Measurements from ENCODE around the gene SPDYE16.
"Not testable (repeated sequence)": the region's sequence is repeated elsewhere in the genome, so short reads cannot be mapped to it uniquely, and the experiment has no call there.

The SPDYE16 gene

DNA sequence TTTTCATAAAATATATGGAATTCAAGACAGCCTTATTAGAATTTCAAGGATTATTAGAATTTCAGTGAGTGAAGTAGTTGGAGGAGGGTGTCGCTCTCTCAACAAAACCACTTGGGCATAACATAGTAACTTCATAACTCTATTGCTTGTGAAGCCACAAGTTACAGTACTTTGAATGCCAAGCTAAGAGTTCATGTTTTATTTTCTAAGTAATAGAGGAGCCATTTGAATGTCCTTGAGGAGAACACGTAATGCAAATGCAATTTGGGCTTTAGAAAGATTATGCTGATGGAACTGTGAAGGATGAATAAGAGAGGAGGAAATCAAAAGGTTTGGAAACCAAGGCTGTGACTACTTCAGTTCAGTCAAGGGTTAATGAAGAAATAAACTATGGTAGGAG, 32.3 kb upstream of the SPDYE16 start:
- not testable (repeated sequence) for H3K27ac ChIP-seq (ENCODE audit: low read depth, low read length, severe bottlenecking); H3K4me1 ChIP-seq (ENCODE audit: control insufficient read depth, insufficient read depth, low read length, poor library complexity, severe bottlenecking); H3K4me3 ChIP-seq (ENCODE audit: extremely low read depth, insufficient read depth, low read length, poor library complexity, severe bottlenecking); H3K9me3 ChIP-seq (ENCODE audit: control insufficient read depth, low read length); H3K36me3 ChIP-seq (ENCODE audit: control insufficient read depth, insufficient read depth, low read length)
- no CpG with 5 or more reads among the region's 2 CpGs for WGBS, 2 experiments (ENCODE audit: insufficient coverage in 2 of 2)

DNA sequence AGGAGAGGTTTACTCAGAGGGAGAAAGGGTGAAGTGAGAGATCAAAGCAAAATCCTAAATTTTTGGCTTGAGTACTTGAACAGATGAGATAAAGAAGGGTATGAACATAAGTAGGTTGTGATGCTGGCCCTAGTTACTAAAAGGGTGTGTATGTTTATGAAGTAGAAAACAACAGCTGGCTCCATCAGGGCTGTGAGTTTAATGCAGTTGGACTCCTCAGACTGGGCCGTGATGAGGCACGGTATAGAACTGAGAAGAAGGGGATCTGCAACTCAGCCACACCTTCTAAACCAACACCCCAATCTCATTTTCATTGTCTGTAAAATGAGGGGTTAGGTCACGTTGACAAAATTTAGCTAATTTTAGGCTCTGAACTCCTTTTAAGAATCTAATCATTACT, 29.2 kb upstream of the SPDYE16 start:
- WGBS, 2 experiments (ENCODE audit: insufficient coverage in 2 of 2): no CpG with 5 or more reads among the region's 3 CpGs
- H3K4me1 ChIP-seq (ENCODE audit: control insufficient read depth, insufficient read depth, low read length, poor library complexity, severe bottlenecking): peaks cover 11% of the 10 kb centered on the region
- not testable (repeated sequence) for H3K4me3 ChIP-seq (ENCODE audit: extremely low read depth, insufficient read depth, low read length, poor library complexity, severe bottlenecking); H3K27ac ChIP-seq (ENCODE audit: low read depth, low read length, severe bottlenecking); H3K36me3 ChIP-seq (ENCODE audit: control insufficient read depth, insufficient read depth, low read length); H3K9me3 ChIP-seq (ENCODE audit: control insufficient read depth, low read length)

DNA sequence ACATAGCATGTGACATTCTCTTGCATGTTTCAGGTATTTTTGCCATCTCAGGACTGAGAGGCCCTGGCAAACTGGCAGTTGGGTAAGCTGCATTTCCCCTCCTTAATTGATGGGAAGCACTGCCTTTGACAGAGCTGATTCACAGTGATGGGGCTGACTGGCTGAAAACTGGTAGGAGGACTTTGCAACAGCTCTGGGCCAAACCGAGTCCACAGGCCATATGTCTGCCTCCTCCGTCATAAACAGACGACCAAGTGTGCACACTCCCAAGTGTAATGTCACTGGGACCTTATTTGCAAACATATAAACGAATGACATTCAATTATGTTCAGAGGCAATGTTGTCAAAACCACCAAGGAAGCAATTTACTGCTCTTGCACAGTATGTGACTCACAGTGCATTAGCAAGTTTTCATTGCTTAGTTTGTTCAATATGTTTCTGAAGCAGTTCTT, 27.3 kb upstream of the SPDYE16 start:
- peaks cover 11% of the 10 kb centered on the region for H3K36me3 ChIP-seq (ENCODE audit: control insufficient read depth, insufficient read depth, low read length)
- H3K4me3 ChIP-seq (ENCODE audit: extremely low read depth, insufficient read depth, low read length, poor library complexity, severe bottlenecking); H3K27ac ChIP-seq (ENCODE audit: low read depth, low read length, severe bottlenecking); H3K9me3 ChIP-seq (ENCODE audit: control insufficient read depth, low read length): not testable (repeated sequence)
- peaks cover 11% of the 10 kb centered on the region for H3K4me1 ChIP-seq (ENCODE audit: control insufficient read depth, insufficient read depth, low read length, poor library complexity, severe bottlenecking)
- WGBS, 2 experiments (ENCODE audit: insufficient coverage in 2 of 2): 87 to 96% methylated on average over 4 of the region's 4 CpGs

DNA sequence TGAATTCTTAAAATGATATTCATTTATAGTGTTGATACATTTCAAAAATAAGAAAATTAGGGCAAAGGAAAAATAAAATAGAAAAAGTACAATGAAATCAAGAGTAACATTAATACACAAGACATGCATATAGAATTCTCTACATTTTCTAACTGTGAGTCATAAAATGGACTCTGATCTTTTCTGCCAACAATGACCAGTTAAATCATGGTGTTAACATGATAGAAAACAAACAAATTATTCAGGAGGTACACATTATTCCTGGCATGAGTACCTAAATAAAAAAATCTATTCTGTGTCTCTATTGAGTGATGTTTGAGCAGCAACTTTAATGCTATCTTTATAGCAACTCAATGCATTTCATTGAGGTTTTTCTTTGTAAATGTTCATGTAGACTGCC, 25.6 kb upstream of the SPDYE16 start:
- Histone ChIP-seq H3K36me3 (ENCODE audit: control insufficient read depth, insufficient read depth, low read length) (peaks cover 11% of the 10 kb centered on the region), H3K4me1 (ENCODE audit: control insufficient read depth, insufficient read depth, low read length, poor library complexity, severe bottlenecking) (peaks cover 11% of the 10 kb centered on the region)
- H3K4me3 ChIP-seq (ENCODE audit: extremely low read depth, insufficient read depth, low read length, poor library complexity, severe bottlenecking); H3K9me3 ChIP-seq (ENCODE audit: control insufficient read depth, low read length); H3K27ac ChIP-seq (ENCODE audit: low read depth, low read length, severe bottlenecking): not testable (repeated sequence)

DNA sequence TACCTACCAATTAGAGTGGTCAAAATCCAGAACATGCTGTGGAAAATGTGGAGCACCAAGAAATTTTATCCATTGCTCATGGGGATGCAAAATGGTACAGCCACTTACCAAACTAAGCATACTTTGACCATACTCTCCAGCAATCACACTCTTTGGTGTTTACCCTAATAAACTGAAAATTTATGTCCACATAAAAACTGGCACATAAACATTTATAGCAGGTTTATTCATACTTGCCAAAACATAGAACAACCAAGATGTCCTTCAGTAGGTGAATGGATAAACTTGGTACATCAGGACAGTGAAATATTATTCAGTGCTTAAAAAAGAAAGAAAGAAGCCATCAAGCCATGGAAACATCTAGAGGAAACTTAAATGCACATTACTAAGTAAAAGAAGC, 24.7 kb upstream of the SPDYE16 start:
- Histone ChIP-seq H3K36me3 (ENCODE audit: control insufficient read depth, insufficient read depth, low read length) (peaks cover 11% of the 10 kb centered on the region), H3K4me1 (ENCODE audit: control insufficient read depth, insufficient read depth, low read length, poor library complexity, severe bottlenecking) (peaks cover 11% of the 10 kb centered on the region)
- H3K27ac ChIP-seq (ENCODE audit: low read depth, low read length, severe bottlenecking); H3K9me3 ChIP-seq (ENCODE audit: control insufficient read depth, low read length); H3K4me3 ChIP-seq (ENCODE audit: extremely low read depth, insufficient read depth, low read length, poor library complexity, severe bottlenecking): not testable (repeated sequence)

DNA sequence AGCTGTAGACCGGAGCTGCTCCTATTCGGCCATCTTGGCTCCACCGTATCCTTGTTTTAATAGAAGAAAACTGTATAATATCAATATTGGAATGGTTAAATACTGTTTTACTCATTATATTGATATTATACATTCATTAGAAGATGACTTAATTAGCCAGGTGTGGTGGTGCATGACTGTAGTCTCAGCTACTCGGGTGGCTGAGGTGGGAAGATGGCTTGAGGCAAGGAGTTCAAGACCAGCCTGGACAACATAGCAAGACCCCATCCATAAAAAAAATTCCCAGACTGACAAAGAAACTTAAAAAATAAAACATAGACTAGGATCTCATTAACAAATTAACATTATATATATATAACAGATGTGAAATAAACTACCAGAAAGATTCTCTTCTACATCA, 24.2 kb upstream of the SPDYE16 start:
- H3K4me1 ChIP-seq (ENCODE audit: control insufficient read depth, insufficient read depth, low read length, poor library complexity, severe bottlenecking): peaks cover 11% of the 10 kb centered on the region
- WGBS, 2 experiments (ENCODE audit: insufficient coverage in 2 of 2): 100% methylated on average over 1 of the region's 4 CpGs; no CpG with 5 or more reads in 1 of the 2 experiments
- H3K4me3 ChIP-seq (ENCODE audit: extremely low read depth, insufficient read depth, low read length, poor library complexity, severe bottlenecking); H3K27ac ChIP-seq (ENCODE audit: low read depth, low read length, severe bottlenecking); H3K9me3 ChIP-seq (ENCODE audit: control insufficient read depth, low read length): not testable (repeated sequence)
- peaks cover 11% of the 10 kb centered on the region for H3K36me3 ChIP-seq (ENCODE audit: control insufficient read depth, insufficient read depth, low read length)

DNA sequence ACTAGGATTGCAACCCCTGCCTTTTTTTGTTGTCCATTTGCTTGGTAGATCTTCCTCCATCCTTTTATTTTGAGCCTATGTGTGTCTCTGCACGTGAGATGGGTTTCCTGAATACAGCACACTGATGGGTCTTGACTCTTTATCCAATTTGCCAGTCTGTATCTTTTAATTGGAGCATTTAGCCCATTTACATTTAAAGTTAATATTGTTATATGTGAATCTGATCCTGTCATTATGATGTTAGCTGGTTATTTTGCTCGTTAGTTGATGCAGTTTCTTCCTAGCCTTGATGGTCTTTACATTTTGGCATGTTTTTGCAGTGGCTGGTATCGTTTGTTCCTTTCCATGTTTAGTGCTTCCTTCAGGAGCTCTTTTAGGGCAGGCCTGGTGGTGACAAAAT, 21.9 kb upstream of the SPDYE16 start:
- not testable (repeated sequence) for H3K4me1 ChIP-seq (ENCODE audit: control insufficient read depth, insufficient read depth, low read length, poor library complexity, severe bottlenecking); H3K36me3 ChIP-seq (ENCODE audit: control insufficient read depth, insufficient read depth, low read length); H3K4me3 ChIP-seq (ENCODE audit: extremely low read depth, insufficient read depth, low read length, poor library complexity, severe bottlenecking); H3K27ac ChIP-seq (ENCODE audit: low read depth, low read length, severe bottlenecking); H3K9me3 ChIP-seq (ENCODE audit: control insufficient read depth, low read length)
- WGBS, 2 experiments (ENCODE audit: insufficient coverage in 2 of 2): no CpG with 5 or more reads among the region's 3 CpGs

DNA sequence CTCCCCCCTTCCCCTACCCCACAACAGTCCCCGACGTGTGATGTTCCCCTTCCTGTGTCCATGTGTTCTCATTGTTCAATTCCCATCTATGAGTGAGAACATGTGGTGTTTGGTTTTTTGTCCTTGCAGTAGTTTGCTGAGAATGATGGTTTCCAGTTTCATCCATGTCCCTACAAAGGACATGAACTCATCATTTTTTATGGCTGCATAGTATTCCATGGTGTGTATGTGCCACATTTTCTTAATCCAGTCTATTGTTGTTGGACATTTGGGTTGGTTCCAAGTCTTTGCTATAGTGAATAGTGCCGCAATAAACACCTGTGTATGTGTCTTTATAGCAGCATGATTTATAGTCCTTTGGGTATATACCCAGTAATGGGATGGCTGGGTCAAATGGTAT, 18.2 kb upstream of the SPDYE16 start:
- no CpG with 5 or more reads among the region's 3 CpGs for WGBS, 2 experiments (ENCODE audit: insufficient coverage in 2 of 2)
- H3K4me1 ChIP-seq (ENCODE audit: control insufficient read depth, insufficient read depth, low read length, poor library complexity, severe bottlenecking); H3K9me3 ChIP-seq (ENCODE audit: control insufficient read depth, low read length); H3K27ac ChIP-seq (ENCODE audit: low read depth, low read length, severe bottlenecking); H3K4me3 ChIP-seq (ENCODE audit: extremely low read depth, insufficient read depth, low read length, poor library complexity, severe bottlenecking); H3K36me3 ChIP-seq (ENCODE audit: control insufficient read depth, insufficient read depth, low read length): not testable (repeated sequence)

DNA sequence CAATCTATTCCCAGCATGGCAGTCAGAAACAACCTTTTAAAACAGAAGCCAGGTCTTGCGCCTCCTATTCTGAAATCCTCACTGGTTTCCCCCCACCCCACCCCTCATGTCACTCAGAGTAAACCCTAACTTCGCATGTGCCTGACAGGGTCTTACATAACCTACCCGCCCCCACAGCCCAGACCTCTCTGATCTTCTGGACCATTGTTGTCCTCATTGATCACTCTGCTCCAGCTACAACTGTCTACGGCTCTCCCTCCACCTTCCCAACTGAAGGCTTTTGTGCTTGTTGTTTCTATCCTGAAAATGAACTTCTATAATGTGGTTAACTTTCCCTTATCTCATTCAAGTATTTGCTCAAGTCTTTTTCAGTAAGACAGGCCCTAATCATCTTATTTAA, 17.1 kb upstream of the SPDYE16 start:
- WGBS, 2 experiments (ENCODE audit: insufficient coverage in 2 of 2): 81 to 100% methylated on average over 1 to 3 of the region's 4 CpGs
- H3K9me3 ChIP-seq (ENCODE audit: control insufficient read depth, low read length); H3K4me3 ChIP-seq (ENCODE audit: extremely low read depth, insufficient read depth, low read length, poor library complexity, severe bottlenecking); H3K36me3 ChIP-seq (ENCODE audit: control insufficient read depth, insufficient read depth, low read length); H3K27ac ChIP-seq (ENCODE audit: low read depth, low read length, severe bottlenecking); H3K4me1 ChIP-seq (ENCODE audit: control insufficient read depth, insufficient read depth, low read length, poor library complexity, severe bottlenecking): not testable (repeated sequence)

DNA sequence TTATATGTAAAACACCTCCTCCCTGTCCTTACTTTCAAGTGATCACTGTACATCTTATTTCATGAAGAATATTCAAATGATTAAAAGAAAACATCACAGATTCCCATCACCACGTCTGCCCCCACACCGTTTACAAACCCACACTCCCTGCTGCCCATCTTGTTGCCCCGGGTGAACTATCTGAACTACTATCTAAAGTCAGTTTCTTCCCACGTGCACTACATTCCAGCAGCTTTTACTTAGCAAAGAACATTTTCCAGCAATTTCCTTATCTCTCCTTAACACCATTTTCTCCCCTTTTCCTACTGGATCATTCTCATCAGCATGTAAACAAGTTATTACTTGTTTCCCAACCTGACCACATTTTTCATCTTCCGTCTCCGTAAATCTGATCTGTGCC, 16.6 kb upstream of the SPDYE16 start:
- not testable (repeated sequence) for H3K36me3 ChIP-seq (ENCODE audit: control insufficient read depth, insufficient read depth, low read length); H3K4me3 ChIP-seq (ENCODE audit: extremely low read depth, insufficient read depth, low read length, poor library complexity, severe bottlenecking); H3K9me3 ChIP-seq (ENCODE audit: control insufficient read depth, low read length); H3K4me1 ChIP-seq (ENCODE audit: control insufficient read depth, insufficient read depth, low read length, poor library complexity, severe bottlenecking); H3K27ac ChIP-seq (ENCODE audit: low read depth, low read length, severe bottlenecking)
- WGBS, 2 experiments (ENCODE audit: insufficient coverage in 2 of 2): no CpG with 5 or more reads among the region's 6 CpGs

DNA sequence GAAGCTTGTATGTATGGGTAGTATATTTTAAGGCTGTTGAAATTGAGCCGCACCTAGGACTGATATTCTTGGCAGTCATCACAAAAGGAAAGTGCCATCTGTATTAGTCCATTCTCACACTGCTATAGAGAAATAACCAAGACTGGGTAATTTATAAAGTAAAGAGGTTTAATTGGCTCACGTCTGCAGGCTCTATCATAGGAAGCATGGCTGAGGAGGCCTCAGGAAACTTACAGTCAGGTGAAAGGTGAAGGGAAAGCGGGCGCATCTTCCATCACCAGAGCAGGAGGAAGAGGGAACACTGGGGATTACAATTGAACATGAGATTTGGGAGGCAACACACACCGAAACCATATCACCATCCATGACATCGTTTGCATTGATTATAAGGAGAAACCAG, 8.9 kb upstream of the SPDYE16 start:
- not testable (repeated sequence) for H3K27ac ChIP-seq (ENCODE audit: low read depth, low read length, severe bottlenecking); H3K4me1 ChIP-seq (ENCODE audit: control insufficient read depth, insufficient read depth, low read length, poor library complexity, severe bottlenecking); H3K9me3 ChIP-seq (ENCODE audit: control insufficient read depth, low read length); H3K4me3 ChIP-seq (ENCODE audit: extremely low read depth, insufficient read depth, low read length, poor library complexity, severe bottlenecking)
- WGBS, 2 experiments (ENCODE audit: insufficient coverage in 2 of 2): 100% methylated on average over 1 of the region's 6 CpGs; no CpG with 5 or more reads in 1 of the 2 experiments
- peaks cover 10% of the 10 kb centered on the region for H3K36me3 ChIP-seq (ENCODE audit: control insufficient read depth, insufficient read depth, low read length)

DNA sequence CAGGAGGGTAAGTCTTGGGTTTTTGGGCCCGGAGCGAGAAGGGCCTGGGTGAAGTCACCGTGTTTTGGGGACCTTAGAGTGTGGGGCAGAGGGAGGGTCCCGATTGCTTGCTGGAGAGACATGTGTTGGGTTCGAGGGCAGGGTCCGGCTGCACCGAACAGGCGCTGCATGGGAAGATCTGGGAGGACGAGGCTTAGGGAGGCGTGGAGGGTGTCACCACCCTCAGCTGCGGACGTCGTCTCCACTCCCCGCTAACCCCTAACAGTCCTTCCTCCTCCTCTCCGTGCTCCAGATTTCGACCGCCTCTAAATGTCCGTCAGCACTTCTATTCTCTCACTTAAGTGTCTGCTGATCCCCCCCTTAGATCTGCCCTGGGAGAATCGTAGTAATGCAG, 6.8 kb upstream of the SPDYE16 start:
- WGBS, 2 experiments (ENCODE audit: insufficient coverage in 2 of 2): 0 to 2% methylated on average over 11 to 13 of the region's 19 CpGs
- H3K4me3 ChIP-seq (ENCODE audit: extremely low read depth, insufficient read depth, low read length, poor library complexity, severe bottlenecking): peak overlapping the region; percentile 66
- not testable (repeated sequence) for H3K9me3 ChIP-seq (ENCODE audit: control insufficient read depth, low read length); H3K36me3 ChIP-seq (ENCODE audit: control insufficient read depth, insufficient read depth, low read length); H3K4me1 ChIP-seq (ENCODE audit: control insufficient read depth, insufficient read depth, low read length, poor library complexity, severe bottlenecking)
- peak overlapping the region; percentile 59 for H3K27ac ChIP-seq (ENCODE audit: low read depth, low read length, severe bottlenecking)
